ELF-1 (cell line): ENCODE results near the gene PROKR2.

Experiments used
- DNase-seq: peaks from one replicate; pipeline ENCODE4 v3.0.0-alpha.2; 2016; ENCODE audit warnings: low read depth, low spot score

PROKR2 gene

DNA sequence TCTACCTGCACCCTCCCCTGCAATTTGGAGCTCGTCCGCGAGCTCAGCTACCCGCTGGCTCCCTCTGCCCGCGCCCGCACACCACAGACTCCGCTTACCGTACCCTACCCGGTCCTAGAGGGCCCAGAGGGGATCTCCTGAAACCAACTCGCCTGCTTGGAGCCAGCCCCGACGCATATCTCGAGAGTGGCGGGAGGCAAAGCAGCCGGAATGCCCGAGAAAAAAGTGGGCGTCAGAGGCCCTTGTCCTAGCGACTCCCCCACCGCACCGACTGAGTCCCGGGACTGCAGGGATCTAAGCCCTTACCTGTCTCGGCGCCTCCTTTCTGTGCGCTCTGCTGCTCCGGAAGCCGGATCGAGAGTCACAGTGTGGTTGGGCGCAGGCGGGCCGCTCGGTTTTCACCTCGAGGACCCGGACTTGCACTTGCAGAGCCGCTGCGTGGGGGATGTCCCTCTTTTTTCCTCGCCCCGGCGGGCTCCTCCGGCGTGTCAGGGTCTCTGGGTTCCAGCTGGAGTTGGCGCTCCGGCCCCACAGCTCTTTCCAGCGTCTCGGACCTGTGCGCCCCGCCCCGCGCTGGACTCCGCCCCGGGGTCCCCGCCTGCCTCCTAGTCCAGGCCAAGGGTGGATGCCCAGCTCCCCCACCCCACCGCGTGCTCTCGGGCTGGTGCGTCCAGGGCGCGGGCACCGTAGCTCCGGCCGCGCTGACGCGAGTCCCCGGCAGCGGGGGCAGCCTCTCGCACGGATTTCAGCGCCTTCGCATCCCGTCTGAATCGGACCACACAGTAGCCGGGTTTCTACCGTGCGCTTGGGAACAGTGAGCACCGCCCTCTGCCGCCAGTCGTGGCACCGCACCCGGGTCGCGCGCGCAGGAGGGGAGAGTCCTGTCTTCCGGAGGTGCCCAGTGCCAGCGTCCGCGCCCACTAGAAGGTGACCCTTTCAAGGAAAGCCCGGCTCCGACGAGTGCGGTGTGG lies at the start of gene PROKR2:
PROKR2 (minus strand) TSS at position 767 of the 971 bp plus-strand sequence. CDS start 2,585 bp downstream, outside the sequence.
- DNase-seq, result peak; percentile 61

DNA sequence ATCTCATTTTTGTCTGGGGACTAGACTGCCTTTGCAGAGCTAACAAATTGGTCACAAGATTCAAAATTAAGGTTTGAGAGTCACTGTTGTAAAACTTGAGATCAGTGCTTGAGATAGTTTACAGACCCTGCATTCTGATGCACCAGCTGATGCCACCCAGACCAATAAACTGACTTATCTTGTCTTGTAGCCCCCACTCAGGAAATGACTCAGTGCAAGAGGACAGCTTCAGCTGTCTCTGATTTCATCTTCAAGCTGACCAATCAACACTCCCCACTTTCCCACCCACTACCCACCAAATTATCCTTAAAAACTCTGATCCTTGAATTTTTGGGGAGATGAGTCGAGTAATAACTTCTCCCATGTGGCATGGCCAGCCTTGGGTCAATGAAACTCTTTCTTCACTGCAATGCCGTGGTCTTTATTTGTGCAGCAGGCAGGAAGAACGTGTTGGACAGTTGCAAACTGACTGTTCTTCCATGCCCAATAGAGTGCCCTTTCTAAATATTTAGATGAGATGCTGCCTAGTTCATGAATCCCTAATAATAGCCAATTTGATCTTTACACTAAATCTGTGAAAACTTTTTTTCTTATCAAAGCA lies 48.3 kb upstream of the PROKR2 start:
- no peak for DNase-seq

DNA sequence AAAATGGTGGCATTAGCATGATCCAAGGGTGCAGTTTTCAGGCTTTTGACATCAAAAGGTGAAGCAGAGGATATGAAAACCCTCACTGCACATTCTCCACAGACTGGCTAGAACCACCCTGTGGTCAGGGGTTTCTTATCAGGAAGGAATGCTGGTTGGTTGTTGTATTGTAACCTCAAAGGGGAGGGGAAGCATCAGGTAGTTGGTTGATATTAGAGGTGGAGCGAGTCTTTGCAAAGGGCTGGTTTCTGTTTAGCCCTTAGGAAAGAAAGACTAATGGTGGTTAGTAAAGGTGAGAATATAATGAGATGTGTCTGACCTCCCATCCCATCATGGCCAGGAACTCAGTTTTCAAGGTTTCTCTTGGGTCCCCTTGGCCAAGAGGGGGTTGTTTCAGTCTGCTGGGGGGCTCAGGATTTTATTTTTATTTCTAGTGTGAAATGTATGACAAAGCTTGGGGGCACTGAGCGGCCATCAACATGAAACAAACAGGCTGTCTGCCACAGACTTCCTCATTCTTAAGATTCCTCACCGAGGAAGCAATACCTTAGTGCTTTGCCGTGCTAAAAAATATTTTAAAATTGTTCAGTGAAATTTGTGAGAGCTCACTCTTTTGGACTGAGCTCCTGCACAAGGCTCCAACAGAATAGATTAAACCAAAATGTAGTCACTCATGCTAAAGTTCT lies 47.5 kb upstream of the PROKR2 start:
- peak; percentile 34 for DNase-seq

- DNase-seq, result no peak
Observed at GRCh38 chr20:5362771-5363170, 46.0 kb upstream of the PROKR2 start.

DNA sequence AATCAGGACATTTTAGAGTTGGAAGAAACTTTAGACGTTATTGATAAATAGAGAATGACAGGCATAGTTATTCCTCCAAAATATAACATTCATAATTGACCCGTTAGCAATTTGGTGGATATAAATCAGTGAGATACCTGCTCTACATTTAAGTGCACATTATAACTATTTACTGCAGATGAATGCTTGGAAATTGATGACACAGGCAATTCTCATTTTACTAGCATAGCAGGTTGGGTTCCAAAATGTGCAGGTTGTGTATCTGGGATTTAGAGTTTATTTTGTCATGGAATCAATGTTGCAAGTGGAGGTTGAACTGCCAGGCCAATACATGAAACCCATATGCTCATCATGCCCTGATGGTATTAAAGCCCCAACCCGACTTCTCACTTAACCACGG lies 44.4 kb upstream of the PROKR2 start:
- no peak for DNase-seq

- DNase-seq, result no peak
Observed at GRCh38 chr20:5357946-5358345, 41.2 kb upstream of the PROKR2 start.

DNA sequence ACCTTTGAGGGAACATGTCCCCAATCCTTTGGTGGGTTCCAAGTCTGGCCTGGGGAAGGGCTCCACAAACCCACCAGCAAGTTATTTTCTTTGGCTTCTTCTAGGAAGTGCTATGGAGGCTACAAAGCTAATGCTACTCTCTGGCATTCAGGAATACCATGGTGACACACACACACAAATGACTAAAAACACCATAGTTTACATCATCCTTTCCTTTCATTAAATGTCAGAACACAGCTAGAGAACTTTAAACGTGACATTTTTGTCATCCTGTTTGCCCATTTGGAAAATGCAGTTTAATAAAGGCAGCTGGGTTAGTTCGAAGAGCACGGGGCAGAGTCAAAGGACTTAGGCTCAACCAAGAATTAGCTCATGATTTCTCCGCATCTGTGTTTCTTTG lies 40.2 kb upstream of the PROKR2 start:
- no peak for DNase-seq

DNA sequence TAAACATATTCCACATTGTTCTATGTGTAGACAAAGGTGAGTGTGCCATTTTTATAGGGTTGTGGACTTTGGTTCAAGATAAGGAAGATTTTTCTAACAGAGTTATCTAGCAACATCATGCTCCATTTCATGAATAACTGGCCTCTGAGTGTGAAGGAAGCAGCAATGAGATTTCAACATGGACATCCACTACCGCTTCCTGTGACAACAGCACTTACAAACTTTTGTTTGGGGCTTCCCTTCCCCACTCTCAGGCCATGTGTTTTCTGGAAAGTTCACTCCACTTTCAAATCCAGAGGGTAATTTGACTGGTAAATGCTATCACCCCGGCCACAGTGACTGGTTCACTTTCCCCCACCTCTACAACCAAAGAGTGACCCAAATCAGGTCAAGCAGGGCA lies 38.1 kb upstream of the PROKR2 start:
- DNase-seq, result no peak

DNA sequence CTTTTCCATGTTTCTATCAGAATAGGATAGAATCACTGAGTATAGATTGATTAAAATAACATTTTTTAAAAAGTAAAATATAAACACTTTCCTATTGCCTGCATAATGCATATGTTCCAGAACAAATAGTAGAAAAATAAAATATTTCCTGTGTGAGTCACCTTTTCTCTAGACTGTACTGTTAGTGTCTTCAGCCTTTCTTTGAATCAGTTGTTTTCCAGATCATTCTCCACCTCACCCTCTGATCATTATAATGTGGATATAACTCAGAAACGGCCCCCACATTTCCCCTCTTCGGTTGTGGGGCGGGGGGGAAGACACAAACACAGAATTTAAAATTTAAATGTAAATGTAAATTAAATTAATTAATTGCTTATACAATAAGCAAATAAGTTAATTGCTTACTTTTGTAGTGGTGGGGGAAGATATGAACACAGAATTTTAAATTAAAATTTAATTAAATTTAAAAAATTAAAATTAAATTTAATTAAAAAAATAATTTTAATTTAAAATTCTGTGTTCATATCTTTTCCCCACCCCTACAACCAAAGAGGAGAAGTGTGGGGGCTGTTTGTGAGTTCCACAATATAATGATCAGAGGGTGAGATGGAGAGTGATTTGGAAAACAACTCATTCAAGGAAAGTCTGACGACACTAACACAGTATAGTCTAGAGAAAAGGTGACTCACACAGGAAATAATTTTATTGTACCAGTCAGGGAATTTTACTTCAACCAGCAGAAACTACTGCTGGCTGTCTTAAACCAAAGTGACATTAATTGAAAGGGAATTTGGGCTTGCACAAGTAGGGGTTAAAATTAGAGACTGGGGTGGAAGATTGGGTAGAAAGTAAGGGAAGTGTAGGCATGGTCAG lies 37.1 kb upstream of the PROKR2 start:
- no peak for DNase-seq

DNA sequence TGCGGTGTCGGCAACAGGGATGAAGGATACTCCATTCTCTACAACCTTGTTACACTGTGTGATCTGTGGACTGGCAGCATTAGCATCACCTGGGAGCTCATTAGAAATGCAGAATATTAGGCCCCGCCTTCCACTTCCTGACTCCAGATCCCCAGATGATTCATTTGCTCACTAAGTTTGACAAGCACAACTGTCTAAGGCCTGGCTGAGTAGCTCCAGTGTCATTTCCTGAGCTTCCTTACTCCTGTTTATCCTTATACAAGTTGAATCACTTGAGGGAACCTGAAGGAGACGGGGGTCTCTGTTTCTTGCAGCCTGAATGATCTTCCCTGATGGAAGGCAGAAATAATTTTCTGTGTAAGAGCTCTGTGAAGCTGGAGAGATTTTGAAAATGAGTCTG lies 32.7 kb upstream of the PROKR2 start:
- DNase-seq, result no peak

GRCh38 chr20:5342021-5342420 lies 25.3 kb upstream of the PROKR2 start:
- no peak for DNase-seq

DNA sequence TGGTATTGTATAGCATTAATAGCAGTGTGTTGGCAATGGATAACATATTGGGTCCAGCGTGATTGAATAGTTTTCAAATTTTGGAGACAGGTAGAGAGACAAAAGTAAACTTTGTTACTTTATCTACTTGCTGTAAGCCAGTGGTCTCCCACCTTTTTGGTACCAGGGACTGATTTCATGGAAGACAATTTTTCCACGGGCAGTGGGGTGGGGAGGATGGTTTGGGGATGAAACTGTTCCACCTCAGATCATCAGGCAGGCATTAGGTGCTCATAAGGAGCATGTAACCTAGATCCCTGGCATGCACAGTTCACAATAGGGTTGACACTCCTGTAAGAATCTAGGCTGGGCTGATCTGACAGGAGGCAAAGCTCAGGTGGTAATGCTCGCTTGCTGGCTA lies 14.6 kb upstream of the PROKR2 start:
- DNase-seq, result no peak

DNA sequence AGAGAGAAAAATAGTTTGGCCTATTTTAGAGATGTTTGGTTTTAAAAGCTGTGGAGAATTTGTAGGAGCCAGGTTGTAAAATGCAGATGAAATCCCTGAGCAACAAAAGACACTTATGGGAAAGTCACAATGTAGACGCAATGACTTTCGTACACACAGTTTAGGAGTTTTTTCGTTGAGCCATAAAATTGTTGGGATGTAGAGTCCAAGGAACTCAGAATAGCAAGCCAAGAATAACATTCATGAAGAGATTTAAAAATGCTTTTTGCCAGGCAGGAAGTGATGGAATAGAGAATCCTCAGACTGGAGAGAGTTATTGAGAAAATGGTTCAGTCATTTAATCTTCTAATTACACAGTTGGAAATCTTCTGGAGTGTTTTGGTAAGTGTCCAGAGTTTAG lies 11.5 kb upstream of the PROKR2 start:
- DNase-seq, result no peak

- DNase-seq, result no peak
Observed at GRCh38 chr20:5327356-5327755, 10.6 kb upstream of the PROKR2 start.

DNA sequence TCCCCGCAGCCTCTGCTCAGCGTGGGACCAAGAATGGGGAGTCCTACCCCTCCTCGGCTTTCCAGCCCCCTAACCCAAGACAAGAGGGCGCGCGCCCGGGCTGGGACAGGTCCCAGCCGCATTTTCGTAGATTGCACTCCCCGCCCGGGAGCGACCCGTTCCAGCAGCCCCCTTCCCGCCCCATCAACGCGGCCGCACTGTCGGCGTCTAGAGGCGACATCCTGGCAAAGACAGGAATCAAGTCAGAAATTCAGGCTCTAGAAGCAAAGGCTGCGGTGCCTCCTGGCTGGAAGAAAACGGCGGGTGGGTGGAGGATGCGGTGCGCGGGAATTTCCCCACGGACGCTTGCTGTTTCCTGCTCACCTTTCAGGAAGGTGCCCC lies 957 bp downstream of the PROKR2 start:
- no peak for DNase-seq

GRCh38 chr20:5313916-5314315 lies 2.8 kb downstream of the PROKR2 start:
- no peak for DNase-seq

- DNase-seq, result no peak
Observed at GRCh38 chr20:5312518-5312917, 4.2 kb downstream of the PROKR2 start.

DNA sequence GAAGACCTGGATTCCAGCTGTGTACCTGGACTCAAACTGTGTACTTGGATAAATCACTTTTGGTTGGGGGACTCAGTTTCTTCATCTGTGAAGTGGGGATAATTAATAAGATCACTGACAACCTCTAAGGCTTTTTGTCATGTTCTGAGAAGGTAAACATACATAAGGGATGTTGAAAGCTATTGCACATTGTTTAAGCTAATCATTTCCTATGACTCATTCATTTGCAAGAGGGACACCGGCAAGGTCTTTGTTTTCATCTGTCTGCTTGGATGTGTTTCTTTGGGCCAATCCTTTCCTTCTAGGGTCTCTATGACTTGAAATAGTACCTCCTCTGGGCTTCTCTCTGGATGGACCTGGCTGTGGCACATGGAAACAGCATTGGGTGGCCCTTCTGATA lies 6.8 kb downstream of the PROKR2 start:
- DNase-seq, result no peak

DNA sequence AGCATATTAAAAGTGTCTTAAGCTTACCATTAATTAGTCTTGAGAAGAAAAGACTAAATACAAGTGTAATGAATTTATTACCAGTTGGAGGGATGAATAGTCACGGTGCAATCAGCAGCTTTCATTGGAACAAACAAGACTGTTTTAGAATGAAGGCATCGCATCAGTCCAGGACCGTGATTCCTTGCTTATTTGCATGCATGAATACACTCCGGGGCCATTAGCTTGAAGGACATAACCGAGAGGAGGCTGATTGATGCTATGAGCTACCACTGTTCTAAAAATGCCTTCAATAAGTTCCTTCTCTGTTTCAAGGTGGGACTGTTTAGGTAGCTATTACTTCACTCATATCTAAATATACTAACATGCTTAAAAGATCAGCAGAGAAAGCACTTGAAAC lies 17.9 kb downstream of the PROKR2 start:
- no peak for DNase-seq

- no peak for DNase-seq
Observed at GRCh38 chr20:5297280-5298004, 19.3 kb downstream of the PROKR2 start.

- DNase-seq, result no peak
Observed at GRCh38 chr20:5290596-5290995, 26.2 kb downstream of the PROKR2 start.
